Calu3 (cell line): ENCODE results near the gene ALK. TPM values are rescaled to one million over a fixed set of nuclear protein-coding genes. Genes with fewer than 3 reads are reported as not detected.

Experiments used
- BruUV-seq: library from RNA; stranded (reverse); fragments of 400-500 nt; replicated peaks from 2 replicates; lab custom pipeline; 2021; lab: Mats Ljungman, UMichigan
- CTCF ChIA-PET: fragments of 300-600 bp; sonication (Branson Sonifier 250); formaldehyde crosslinking; loops from one replicate; lab custom pipeline; 2022; ENCODE audit warnings: antibody characterized with exemption; lab: Charles Lee
- DNase-seq: peaks from one replicate; pipeline ENCODE4 v3.0.0; 2022
- H3K27ac Mint-ChIP-seq: one replicate; pipeline ENCODE4 v1.8.0; 2022; ENCODE audit warnings: mixed read lengths; ENCODE audit not compliant: unreplicated experiment
- H3K27me3 Mint-ChIP-seq: one replicate; pipeline ENCODE4 v1.8.0; 2022; ENCODE audit warnings: mixed read lengths; ENCODE audit not compliant: unreplicated experiment
- H3K36me3 Mint-ChIP-seq: one replicate; pipeline ENCODE4 v1.8.0; 2022; ENCODE audit warnings: mild to moderate bottlenecking, moderate library complexity, mixed read lengths; ENCODE audit not compliant: insufficient read depth, unreplicated experiment
- H3K4me1 Mint-ChIP-seq: one replicate; pipeline ENCODE4 v1.8.0; 2022; ENCODE audit warnings: mild to moderate bottlenecking, low read depth, mixed read lengths; ENCODE audit not compliant: unreplicated experiment
- H3K4me3 Mint-ChIP-seq: one replicate; pipeline ENCODE4 v1.8.0; 2022; ENCODE audit warnings: mild to moderate bottlenecking, low read depth, moderate library complexity, mixed read lengths; ENCODE audit not compliant: unreplicated experiment
- H3K9me3 Mint-ChIP-seq: one replicate; pipeline ENCODE4 v1.8.0; 2022; ENCODE audit warnings: low read depth, mixed read lengths; ENCODE audit not compliant: unreplicated experiment
- intact Hi-C: fragments of 100-400 bp; cut with micrococcal nuclease; formaldehyde crosslinking; loops from one replicate; pipeline ENCODE4 v1.10.0; 2022; ENCODE audit not compliant: unreplicated experiment
- total RNA-seq: library from RNA; stranded (reverse); gene quantifications from 2 replicates; pipeline ENCODE4 v1.2.3, GENCODE V29; 2022
- TF ChIP-seq, protein P1 (sequence below): fragments of 200-600 bp; IDR thresholded peaks from one replicate; pipeline ENCODE4 v1.8.0; 2022; ENCODE audit warnings: antibody characterized with exemption; ENCODE audit not compliant: unreplicated experiment

ALK gene
- total RNA-seq, 1 experiment from 2014 or later = not detected

GRCh38 chr2:29420999-29421782 is 500.2 kb downstream of the ALK start:
- Mint-ChIP-seq H3K27ac (no peak overlapping the region), H3K27me3 (peaks cover 100% of the 10 kb centered on the region), H3K9me3 (no peaks in the 10 kb centered on the region), H3K4me3 (no peak overlapping the region), H3K4me1 (no peaks in the 10 kb centered on the region), H3K36me3 (no peaks in the 10 kb centered on the region)
- CTCF ChIA-PET = interaction anchor here (0.5 kb wide), 1 partner anchor 13 kb away, joined by 4 read pairs; no protein-coding TSS in a partner anchor
- TF ChIP-seq, protein P1, sequence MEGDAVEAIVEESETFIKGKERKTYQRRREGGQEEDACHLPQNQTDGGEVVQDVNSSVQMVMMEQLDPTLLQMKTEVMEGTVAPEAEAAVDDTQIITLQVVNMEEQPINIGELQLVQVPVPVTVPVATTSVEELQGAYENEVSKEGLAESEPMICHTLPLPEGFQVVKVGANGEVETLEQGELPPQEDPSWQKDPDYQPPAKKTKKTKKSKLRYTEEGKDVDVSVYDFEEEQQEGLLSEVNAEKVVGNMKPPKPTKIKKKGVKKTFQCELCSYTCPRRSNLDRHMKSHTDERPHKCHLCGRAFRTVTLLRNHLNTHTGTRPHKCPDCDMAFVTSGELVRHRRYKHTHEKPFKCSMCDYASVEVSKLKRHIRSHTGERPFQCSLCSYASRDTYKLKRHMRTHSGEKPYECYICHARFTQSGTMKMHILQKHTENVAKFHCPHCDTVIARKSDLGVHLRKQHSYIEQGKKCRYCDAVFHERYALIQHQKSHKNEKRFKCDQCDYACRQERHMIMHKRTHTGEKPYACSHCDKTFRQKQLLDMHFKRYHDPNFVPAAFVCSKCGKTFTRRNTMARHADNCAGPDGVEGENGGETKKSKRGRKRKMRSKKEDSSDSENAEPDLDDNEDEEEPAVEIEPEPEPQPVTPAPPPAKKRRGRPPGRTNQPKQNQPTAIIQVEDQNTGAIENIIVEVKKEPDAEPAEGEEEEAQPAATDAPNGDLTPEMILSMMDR = no peak
- no TSS peak for BruUV-seq
- intact Hi-C loops = no loop called here
- DNase-seq = no peak

GRCh38 chr2:29420464-29420863 is 500.9 kb downstream of the ALK start:
- Mint-ChIP-seq H3K4me1 (no peaks in the 10 kb centered on the region), H3K4me3 (no peak overlapping the region), H3K36me3 (no peaks in the 10 kb centered on the region), H3K27ac (no peak overlapping the region), H3K9me3 (no peaks in the 10 kb centered on the region), H3K27me3 (peaks cover 100% of the 10 kb centered on the region)
- intact Hi-C loops = no loop called here
- CTCF ChIA-PET = interaction anchor here (0.5 kb wide), 1 partner anchor 13 kb away, joined by 4 read pairs; no protein-coding TSS in a partner anchor
- BruUV-seq = no TSS peak
- DNase-seq = no peak
- TF ChIP-seq, protein P1 = no peak

- CTCF ChIA-PET = no interaction called here
- no peak overlapping the region for H3K27ac Mint-ChIP-seq
- intact Hi-C loops = no loop called here
These were observed 503.8 kb downstream of the ALK start for GRCh38 chr2:29417630-29418029.

DNA sequence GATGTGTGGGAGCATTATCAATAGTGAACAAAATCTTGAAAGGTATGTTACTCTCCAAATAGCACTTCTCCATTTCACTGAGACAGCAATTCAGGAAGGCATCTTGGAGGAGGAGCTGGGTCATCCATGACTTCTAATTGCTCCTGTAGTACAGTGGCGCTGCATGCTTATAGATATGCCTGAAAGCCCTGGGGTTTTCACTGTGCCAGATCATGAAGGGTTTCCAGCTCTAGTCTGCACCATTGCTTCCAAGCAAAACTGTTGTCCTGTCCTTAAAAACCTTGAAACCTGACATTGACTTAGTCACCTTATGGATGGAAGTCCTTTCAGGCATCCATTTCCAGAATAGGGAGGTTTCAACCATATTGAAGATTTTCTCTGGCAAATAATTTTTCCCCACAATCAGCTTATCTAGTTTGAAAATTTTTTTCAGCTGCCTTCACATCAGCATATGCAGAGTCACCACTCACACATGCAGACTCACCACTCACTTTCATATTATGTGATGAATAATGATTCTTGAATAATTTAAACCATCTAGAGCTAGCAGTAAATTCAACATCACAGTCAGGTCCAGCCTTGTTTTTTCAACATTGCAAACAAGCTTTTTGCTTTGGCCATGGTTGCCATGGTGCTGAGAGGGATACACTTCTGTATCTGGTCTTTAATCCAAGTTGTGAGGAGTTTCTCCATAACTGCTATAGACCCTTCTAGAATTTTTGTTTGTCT is 509.0 kb downstream of the ALK start:
- Mint-ChIP-seq H3K4me3 (no peak overlapping the region), H3K9me3 (no peaks in the 10 kb centered on the region), H3K36me3 (no peaks in the 10 kb centered on the region), H3K27me3 (peaks cover 72% of the 10 kb centered on the region), H3K27ac (no peak overlapping the region), H3K4me1 (no peaks in the 10 kb centered on the region)
- intact Hi-C loops = no loop called here
- TF ChIP-seq, protein P1 = no peak
- CTCF ChIA-PET = interaction anchor here (0.6 kb wide), 1 partner anchor 21 kb away, joined by 7 read pairs; no protein-coding TSS in a partner anchor
- no TSS peak for BruUV-seq
- DNase-seq = no peak

More at GRCh38 chr2:29417630-29418029, 503.8 kb downstream of the ALK start:
- H3K4me3 Mint-ChIP-seq = no peak overlapping the region
- no TSS peak for BruUV-seq
- H3K27me3 Mint-ChIP-seq = peaks cover 86% of the 10 kb centered on the region
- no peaks in the 10 kb centered on the region for H3K9me3 Mint-ChIP-seq
- DNase-seq = no peak
- H3K4me1 Mint-ChIP-seq = no peaks in the 10 kb centered on the region
- TF ChIP-seq, protein P1 = no peak
- no peaks in the 10 kb centered on the region for H3K36me3 Mint-ChIP-seq
